ENCODE measurements around the gene AOPEP. TPM values are rescaled to one million over a fixed set of nuclear protein-coding genes. Genes with fewer than 3 reads are reported as not detected.

AOPEP gene
- total RNA-seq, 4 donors from 2014 or later = 126 to 216 (median 136) TPM

DNA sequence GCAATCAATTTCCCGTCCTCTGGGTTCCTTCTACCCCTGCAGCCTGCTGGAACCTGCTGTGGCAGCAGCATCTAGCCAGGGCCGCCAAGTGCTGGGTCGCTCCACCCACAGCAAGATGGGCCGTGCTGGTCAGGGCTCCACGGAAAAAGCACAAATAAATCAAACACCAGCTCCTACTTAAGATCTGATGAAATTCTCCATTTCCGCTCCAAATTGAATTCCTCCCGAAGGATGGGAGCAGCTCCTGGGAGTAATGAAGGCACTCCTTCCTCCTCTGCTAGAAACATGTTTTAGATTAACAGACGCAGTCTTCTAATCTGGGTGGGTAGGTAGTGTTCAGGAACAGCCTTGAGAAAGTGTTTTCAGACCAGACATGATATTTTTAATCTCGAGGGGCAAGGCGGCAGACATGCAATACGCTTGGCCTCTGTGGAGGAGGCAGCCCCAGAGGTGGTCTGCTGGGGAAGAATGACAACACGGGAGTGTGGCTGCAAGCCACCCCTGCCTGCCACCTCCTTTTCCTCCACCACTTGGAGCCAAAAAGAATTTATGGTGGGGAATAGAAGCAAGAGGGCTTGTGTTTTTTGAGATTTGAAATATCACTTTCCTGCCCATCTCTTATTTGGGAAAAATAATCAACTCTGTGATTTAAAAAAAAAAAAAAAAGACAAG, 194.1 kb downstream of the AOPEP start:
- H3K27ac ChIP-seq = peak overlapping the region; percentile 94 to 97 (median 96)
- no peak for DNase-seq
- no peak overlapping the region for H3K4me3 ChIP-seq (replicated peaks in 1 of 3)
- H3K9me3 ChIP-seq = no peaks in the 10 kb centered on the region
- 78% methylated on average over 12 of the region's 12 CpGs for WGBS, 2 donors
- intact Hi-C loops (cut with DNase I) = no loop called here
- TF ChIP-seq, protein P1, sequence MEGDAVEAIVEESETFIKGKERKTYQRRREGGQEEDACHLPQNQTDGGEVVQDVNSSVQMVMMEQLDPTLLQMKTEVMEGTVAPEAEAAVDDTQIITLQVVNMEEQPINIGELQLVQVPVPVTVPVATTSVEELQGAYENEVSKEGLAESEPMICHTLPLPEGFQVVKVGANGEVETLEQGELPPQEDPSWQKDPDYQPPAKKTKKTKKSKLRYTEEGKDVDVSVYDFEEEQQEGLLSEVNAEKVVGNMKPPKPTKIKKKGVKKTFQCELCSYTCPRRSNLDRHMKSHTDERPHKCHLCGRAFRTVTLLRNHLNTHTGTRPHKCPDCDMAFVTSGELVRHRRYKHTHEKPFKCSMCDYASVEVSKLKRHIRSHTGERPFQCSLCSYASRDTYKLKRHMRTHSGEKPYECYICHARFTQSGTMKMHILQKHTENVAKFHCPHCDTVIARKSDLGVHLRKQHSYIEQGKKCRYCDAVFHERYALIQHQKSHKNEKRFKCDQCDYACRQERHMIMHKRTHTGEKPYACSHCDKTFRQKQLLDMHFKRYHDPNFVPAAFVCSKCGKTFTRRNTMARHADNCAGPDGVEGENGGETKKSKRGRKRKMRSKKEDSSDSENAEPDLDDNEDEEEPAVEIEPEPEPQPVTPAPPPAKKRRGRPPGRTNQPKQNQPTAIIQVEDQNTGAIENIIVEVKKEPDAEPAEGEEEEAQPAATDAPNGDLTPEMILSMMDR (IDR thresholded peaks at IDR 0.05) = no peak
- no peak for TF ChIP-seq POLR2A (IDR thresholded peaks at IDR 0.05)
- peaks cover 31 to 39% of the 10 kb centered on the region in 2 donors for H3K4me1 ChIP-seq
- no peaks in the 10 kb centered on the region for H3K36me3 ChIP-seq
- H3K27me3 ChIP-seq = no peaks in the 10 kb centered on the region

DNA sequence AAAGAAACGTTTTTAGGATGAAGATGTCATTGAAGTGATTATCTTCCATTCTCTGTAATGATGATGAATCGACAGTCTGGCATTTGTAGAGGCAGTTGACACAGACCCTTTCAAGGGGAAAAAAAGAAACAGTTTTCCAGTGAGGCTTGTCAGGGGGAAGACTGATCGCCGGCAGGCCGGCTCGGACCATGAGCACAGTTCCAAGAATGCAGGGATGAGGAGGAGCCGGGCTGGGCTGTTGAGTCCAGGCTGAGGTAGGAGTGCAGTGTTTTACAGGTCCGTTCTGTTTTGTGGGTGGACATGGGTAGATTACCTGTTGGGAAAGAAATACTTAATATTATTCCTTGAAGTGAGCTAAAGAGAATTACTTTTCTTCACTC, 194.6 kb downstream of the AOPEP start:
- Histone ChIP-seq H3K36me3 (no peaks in the 10 kb centered on the region), H3K4me3 (replicated peaks in 1 of 3) (no peak overlapping the region), H3K4me1 (peaks cover 31 to 39% of the 10 kb centered on the region in 2 donors), H3K27ac (peak overlapping the region; percentile 94 to 97 (median 96)), H3K27me3 (no peaks in the 10 kb centered on the region), H3K9me3 (no peaks in the 10 kb centered on the region)
- intact Hi-C loops (cut with DNase I) = no loop called here
- WGBS, 2 donors = 11 to 22% methylated on average over 8 of the region's 8 CpGs
- peak; percentile 55 to 74 for DNase-seq
- TF ChIP-seq POLR2A (IDR thresholded peaks at IDR 0.05) = peak in 1 of 2 donors; percentile 48
- TF ChIP-seq, protein P1 (IDR thresholded peaks at IDR 0.05) = no peak

DNA sequence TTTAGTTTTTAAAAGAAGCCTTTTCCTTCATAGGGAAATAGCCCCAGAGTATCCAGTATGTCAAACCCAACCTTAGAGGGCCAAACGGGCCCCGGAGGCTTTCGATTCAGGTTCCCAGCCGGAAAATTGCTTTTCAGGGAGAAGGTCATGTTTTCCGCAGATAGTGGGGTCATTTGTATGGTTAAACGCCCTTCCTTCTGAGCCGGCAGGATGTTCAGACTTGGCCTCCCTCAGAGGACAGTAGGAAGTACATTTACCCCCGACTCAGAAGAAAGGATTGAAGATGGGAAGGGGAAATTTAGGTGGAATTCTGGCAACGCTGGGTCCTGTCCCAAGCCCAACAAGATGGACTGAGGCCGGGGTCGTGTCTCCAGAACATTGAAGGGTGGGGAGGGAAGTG, 195.2 kb downstream of the AOPEP start:
- no peak for DNase-seq
- 67 to 68% methylated on average over 11 of the region's 11 CpGs for WGBS, 2 donors
- intact Hi-C loops (cut with DNase I) = no loop called here
- Histone ChIP-seq H3K27ac (peak overlapping the region; percentile 94 to 97 (median 96)), H3K4me3 (replicated peaks in 1 of 3) (no peak overlapping the region), H3K27me3 (no peaks in the 10 kb centered on the region), H3K9me3 (no peaks in the 10 kb centered on the region), H3K36me3 (no peaks in the 10 kb centered on the region), H3K4me1 (peaks cover 31 to 39% of the 10 kb centered on the region in 2 donors)
- TF ChIP-seq, protein P1 (IDR thresholded peaks at IDR 0.05) = no peak
- no peak for TF ChIP-seq POLR2A (IDR thresholded peaks at IDR 0.05)

DNA sequence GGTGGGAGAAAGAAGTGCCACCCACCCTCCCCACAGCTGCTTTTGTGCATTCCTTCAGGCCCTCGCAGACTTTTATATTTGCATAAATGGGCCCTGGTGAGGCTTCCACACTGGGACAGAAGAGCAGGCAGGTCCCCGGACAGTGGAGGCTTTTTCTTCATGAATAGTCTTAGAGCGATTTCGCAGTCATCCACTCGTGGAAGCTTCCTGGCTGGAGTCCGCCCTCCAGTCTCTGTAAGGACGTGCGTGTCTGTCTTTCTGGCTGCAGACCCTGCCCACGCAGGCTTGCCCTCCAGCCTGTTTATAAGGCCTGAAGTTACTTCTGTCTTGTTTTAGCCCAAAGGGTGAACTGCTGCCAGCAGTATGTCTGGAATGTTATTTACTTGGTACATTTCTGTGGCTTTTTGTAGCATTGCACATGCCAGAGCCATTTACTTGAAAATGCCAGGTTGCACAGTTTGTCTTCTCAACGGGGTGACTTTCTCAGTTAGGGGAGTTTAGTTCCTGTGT, 195.7 kb downstream of the AOPEP start:
- Histone ChIP-seq H3K27ac (peak overlapping the region; percentile 94 to 97 (median 96)), H3K9me3 (no peaks in the 10 kb centered on the region), H3K36me3 (no peaks in the 10 kb centered on the region), H3K4me1 (peaks cover 31 to 39% of the 10 kb centered on the region in 2 donors), H3K27me3 (no peaks in the 10 kb centered on the region), H3K4me3 (replicated peaks in 1 of 3) (no peak overlapping the region)
- TF ChIP-seq POLR2A (IDR thresholded peaks at IDR 0.05) = peak in 1 of 2 donors; percentile 57
- TF ChIP-seq, protein P1 (IDR thresholded peaks at IDR 0.05) = peak in 1 of 6 experiments; percentile 13
- DNase-seq = peak; percentile 88 to 91
- intact Hi-C loops (cut with DNase I) = no loop called here
- 20% methylated on average over 10 of the region's 10 CpGs for whole genome bisulfite sequencing, 2 donors

DNA sequence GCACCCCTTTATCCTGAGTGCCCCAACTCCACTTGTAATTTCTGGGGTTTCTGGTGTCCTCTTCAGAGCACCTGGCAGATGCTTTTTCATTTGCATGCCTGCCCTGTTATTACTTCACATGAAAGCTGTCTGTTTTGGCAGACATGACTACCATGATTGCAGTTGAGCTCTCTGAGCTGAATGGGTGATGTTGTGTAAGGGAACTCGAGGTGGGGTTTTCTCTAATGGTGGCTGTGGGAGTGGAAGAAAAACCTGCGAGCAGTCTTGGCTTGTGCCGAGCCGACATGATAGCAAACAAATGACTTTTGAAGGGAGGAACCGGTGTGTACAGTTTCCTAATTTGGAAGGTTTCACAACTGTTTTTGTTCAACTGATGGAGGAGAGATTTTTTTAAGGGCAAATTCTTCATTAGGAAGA, 196.2 kb downstream of the AOPEP start:
- H3K4me1 ChIP-seq = peaks cover 31 to 39% of the 10 kb centered on the region in 2 donors
- H3K9me3 ChIP-seq = no peaks in the 10 kb centered on the region
- 67 to 69% methylated on average over 5 of the region's 5 CpGs for WGBS, 2 donors
- no peaks in the 10 kb centered on the region for H3K27me3 ChIP-seq
- no peaks in the 10 kb centered on the region for H3K36me3 ChIP-seq
- intact Hi-C loops (cut with DNase I) = no loop called here
- TF ChIP-seq POLR2A (IDR thresholded peaks at IDR 0.05) = no peak
- TF ChIP-seq, protein P1 (IDR thresholded peaks at IDR 0.05) = no peak
- peak overlapping the region; percentile 94 to 97 (median 96) for H3K27ac ChIP-seq
- no peak for DNase-seq
- H3K4me3 ChIP-seq (replicated peaks in 1 of 3) = no peak overlapping the region

Data from thyroid gland (tissue), 4 donors.